ENCODE results near the gene COL5A1. TPM values are rescaled to one million over a fixed set of nuclear protein-coding genes. Genes with fewer than 3 reads are reported as not detected.

COL5A1 gene

DNA sequence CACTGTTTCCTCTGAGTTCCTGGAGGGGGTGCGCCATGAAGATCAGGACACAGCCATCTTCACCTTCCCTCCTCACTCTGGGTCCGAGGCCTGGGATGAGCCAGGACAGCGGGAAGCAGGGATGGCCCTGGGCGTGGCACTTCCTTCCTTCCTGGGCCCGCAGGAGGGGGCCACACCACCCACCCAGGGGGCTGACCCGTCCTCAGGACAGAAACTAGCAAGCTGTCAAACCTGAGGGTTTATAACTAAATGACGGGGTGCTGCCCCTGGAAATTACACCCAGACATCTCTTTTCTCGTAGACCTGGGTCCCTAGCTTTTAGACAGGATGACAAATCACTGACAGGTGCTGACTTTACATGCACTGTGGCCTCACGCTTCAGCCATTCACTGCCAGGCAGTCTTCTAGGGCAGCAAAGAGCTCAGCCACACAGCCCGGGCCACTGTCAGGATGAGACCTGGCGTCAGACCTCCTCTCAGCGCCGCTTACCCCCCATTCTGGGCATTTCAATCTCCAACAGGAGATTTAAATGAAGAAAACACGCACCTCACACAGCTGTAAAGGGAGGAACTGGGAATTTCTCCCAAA is 247.1 kb downstream of the COL5A1 start:
- Histone ChIP-seq H3K4me3 (ENCODE audit: low read length) (no peak overlapping the region), H3K36me3 (ENCODE audit: insufficient read depth, low read length) (no peaks in the 10 kb centered on the region), H3K27me3 (ENCODE audit: control insufficient read depth, insufficient read depth, low read length) (peaks cover 42% of the 10 kb centered on the region), H3K9me3 (replicated peaks; ENCODE audit: low read length) (no peaks in the 10 kb centered on the region), H3K4me1 (ENCODE audit: control insufficient read depth, insufficient read depth, low read length) (no peaks in the 10 kb centered on the region), H3K9ac (ENCODE audit: low read depth, low read length) (no peak overlapping the region), H3K4me2 (ENCODE audit: low read length) (no peak overlapping the region)

DNA sequence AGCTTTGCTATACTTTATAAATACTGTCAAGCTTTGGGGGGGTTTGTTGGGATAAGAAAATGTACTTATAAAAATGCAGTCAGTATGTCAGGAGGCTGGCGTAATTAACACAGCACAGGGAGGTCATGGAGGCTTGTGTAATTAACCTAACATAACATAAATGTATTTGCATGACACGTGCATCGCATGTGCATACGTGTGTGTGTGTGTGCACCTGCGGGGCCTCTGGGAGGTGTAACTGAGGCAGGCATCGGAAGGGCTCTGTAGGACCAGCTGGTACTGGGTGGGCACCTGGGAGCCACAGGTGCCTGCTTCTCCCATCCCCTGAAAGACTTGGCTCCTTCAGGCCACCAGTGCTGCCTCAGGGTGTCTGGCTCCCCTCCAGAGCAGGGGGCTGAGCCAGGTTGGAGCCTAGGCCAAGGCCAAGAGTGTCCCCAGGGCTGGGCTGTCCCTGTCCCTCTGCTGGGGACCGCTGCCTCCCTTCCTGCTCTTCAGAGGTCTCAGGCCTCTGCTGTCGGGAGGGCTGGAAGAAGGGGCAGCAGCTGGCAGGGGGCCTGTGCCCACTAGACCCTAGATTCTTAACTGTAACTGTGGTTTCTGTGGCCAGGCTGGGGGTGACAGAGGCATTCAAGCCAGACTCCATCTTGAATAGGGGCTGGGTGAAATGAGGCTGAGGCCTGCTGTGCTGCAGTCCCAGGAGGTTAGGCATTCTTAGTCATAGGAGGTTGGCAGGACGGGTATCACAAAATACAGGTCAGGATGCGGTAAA is 248.0 kb downstream of the COL5A1 start:
- Histone ChIP-seq H3K9ac (ENCODE audit: low read depth, low read length) (no peak overlapping the region), H3K27me3 (ENCODE audit: control insufficient read depth, insufficient read depth, low read length) (peaks cover 42% of the 10 kb centered on the region), H3K4me1 (ENCODE audit: control insufficient read depth, insufficient read depth, low read length) (no peaks in the 10 kb centered on the region), H3K4me2 (ENCODE audit: low read length) (no peak overlapping the region), H3K9me3 (replicated peaks; ENCODE audit: low read length) (no peaks in the 10 kb centered on the region), H3K36me3 (ENCODE audit: insufficient read depth, low read length) (no peaks in the 10 kb centered on the region), H3K4me3 (ENCODE audit: low read length) (no peak overlapping the region)

GRCh38 chr9:134890155-134890495 is 248.5 kb downstream of the COL5A1 start:
- Histone ChIP-seq H3K4me2 (ENCODE audit: low read length) (no peak overlapping the region), H3K9me3 (replicated peaks; ENCODE audit: low read length) (peaks cover 4% of the 10 kb centered on the region), H3K9ac (ENCODE audit: low read depth, low read length) (no peak overlapping the region), H3K27me3 (ENCODE audit: control insufficient read depth, insufficient read depth, low read length) (peaks cover 42% of the 10 kb centered on the region), H3K36me3 (ENCODE audit: insufficient read depth, low read length) (no peaks in the 10 kb centered on the region), H3K4me1 (ENCODE audit: control insufficient read depth, insufficient read depth, low read length) (peaks cover 3% of the 10 kb centered on the region), H3K4me3 (ENCODE audit: low read length) (no peak overlapping the region)

- peaks cover 10% of the 10 kb centered on the region for H3K4me1 ChIP-seq (ENCODE audit: control insufficient read depth, insufficient read depth, low read length)
- H3K9me3 ChIP-seq (replicated peaks; ENCODE audit: low read length) = peaks cover 4% of the 10 kb centered on the region
- no peaks in the 10 kb centered on the region for H3K36me3 ChIP-seq (ENCODE audit: insufficient read depth, low read length)
- peaks cover 42% of the 10 kb centered on the region for H3K27me3 ChIP-seq (ENCODE audit: control insufficient read depth, insufficient read depth, low read length)
- no peak overlapping the region for H3K9ac ChIP-seq (ENCODE audit: low read depth, low read length)
- no peak overlapping the region for H3K4me3 ChIP-seq (ENCODE audit: low read length)
- no peak overlapping the region for H3K4me2 ChIP-seq (ENCODE audit: low read length)
These were observed 249.4 kb downstream of the COL5A1 start for GRCh38 chr9:134891053-134891452.

- peaks cover 4% of the 10 kb centered on the region for H3K9me3 ChIP-seq (replicated peaks; ENCODE audit: low read length)
- H3K4me2 ChIP-seq (ENCODE audit: low read length) = no peak overlapping the region
- no peak overlapping the region for H3K9ac ChIP-seq (ENCODE audit: low read depth, low read length)
- peaks cover 17% of the 10 kb centered on the region for H3K4me1 ChIP-seq (ENCODE audit: control insufficient read depth, insufficient read depth, low read length)
- H3K27me3 ChIP-seq (ENCODE audit: control insufficient read depth, insufficient read depth, low read length) = peaks cover 37% of the 10 kb centered on the region
- no peaks in the 10 kb centered on the region for H3K36me3 ChIP-seq (ENCODE audit: insufficient read depth, low read length)
- no peak overlapping the region for H3K4me3 ChIP-seq (ENCODE audit: low read length)
These were observed 250.1 kb downstream of the COL5A1 start for GRCh38 chr9:134891713-134892112.

DNA sequence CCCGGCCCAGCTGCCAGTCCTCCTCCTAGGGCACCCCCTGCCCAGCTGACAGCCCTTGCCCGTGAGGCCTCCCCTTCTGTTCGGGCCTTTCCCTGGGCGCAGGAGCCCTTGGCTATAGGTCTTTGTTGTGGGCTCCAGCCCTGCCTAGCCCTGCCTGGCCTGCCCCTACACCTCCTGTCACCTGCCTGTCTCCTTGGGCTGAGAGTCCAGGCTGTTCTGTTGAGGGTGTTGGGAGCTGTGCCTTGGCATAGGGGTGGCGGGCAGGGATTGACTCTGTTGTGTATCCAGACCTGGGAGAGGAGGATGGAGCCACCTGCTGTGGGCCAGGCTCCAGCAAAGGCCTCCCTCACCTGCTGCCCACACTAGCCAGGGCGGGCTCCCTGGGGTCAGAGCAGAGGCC is 250.6 kb downstream of the COL5A1 start:
- H3K4me2 ChIP-seq (ENCODE audit: low read length) = no peak overlapping the region
- H3K4me3 ChIP-seq (ENCODE audit: low read length) = no peak overlapping the region
- H3K4me1 ChIP-seq (ENCODE audit: control insufficient read depth, insufficient read depth, low read length) = peaks cover 19% of the 10 kb centered on the region
- peaks cover 33% of the 10 kb centered on the region for H3K27me3 ChIP-seq (ENCODE audit: control insufficient read depth, insufficient read depth, low read length)
- H3K9ac ChIP-seq (ENCODE audit: low read depth, low read length) = no peak overlapping the region
- no peaks in the 10 kb centered on the region for H3K36me3 ChIP-seq (ENCODE audit: insufficient read depth, low read length)
- peaks cover 4% of the 10 kb centered on the region for H3K9me3 ChIP-seq (replicated peaks; ENCODE audit: low read length)

- Histone ChIP-seq H3K4me1 (ENCODE audit: control insufficient read depth, insufficient read depth, low read length) (peaks cover 19% of the 10 kb centered on the region), H3K9me3 (replicated peaks; ENCODE audit: low read length) (peaks cover 4% of the 10 kb centered on the region), H3K4me3 (ENCODE audit: low read length) (no peak overlapping the region), H3K4me2 (ENCODE audit: low read length) (no peak overlapping the region), H3K27me3 (ENCODE audit: control insufficient read depth, insufficient read depth, low read length) (peaks cover 33% of the 10 kb centered on the region), H3K36me3 (ENCODE audit: insufficient read depth, low read length) (no peaks in the 10 kb centered on the region), H3K9ac (ENCODE audit: low read depth, low read length) (no peak overlapping the region)
These were observed 251.3 kb downstream of the COL5A1 start for GRCh38 chr9:134892820-134893420.

Small RNAs within 50 kb of the gene (small RNA-seq; reads per million reads assigned to genes)
- gene AL603650.1 (not detected), gene MIR3689A (not detected), gene MIR3689B (not detected), gene MIR3689C (not detected), gene MIR3689D1 (not detected), gene MIR3689D2 (not detected), gene MIR3689E (not detected), gene MIR3689F (not detected)

Measured in skeletal muscle satellite cell (primary cell).